GM12872 (cell line): Measurements from ENCODE around the gene CHRDL1.

Experiments used
- TF ChIP-seq, protein P1 (sequence below): IDR thresholded peaks from 3 replicates; pipeline ENCODE4 v1.5.1; 2011; ENCODE audit warnings: low read depth, mild to moderate bottlenecking, low read length, moderate library complexity; ENCODE audit not compliant: insufficient read depth

CHRDL1 gene

DNA sequence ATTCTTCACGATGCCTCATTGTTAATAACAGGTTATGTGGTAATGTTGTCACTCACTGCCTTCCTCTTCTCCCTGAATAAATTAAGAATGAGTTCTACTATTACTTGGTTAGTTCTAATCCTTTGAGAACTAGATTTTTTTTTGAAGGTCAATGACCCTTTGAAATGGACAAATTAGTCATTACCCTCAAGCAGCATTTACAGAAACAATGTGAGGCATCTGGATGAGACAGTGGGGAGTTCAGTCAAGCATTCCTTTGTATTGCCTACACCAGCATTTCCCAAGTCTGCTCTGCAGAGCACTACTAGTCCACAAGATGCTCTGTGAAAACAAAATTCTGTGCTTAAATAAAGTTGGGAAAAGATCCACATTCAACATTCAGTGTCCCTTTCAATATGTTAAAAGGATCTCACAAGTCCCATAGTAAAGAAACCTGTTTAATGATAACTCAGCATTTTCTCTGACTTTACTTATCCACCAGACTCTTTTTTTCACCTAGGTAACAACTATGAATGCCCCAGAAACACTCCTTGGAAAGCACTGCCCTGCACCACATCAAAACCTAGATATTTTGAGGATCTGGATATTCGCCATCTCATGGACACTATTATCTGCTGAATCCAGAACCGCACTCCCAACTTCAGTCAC, 60.6 kb downstream of the CHRDL1 start:
- TF ChIP-seq, protein P1, sequence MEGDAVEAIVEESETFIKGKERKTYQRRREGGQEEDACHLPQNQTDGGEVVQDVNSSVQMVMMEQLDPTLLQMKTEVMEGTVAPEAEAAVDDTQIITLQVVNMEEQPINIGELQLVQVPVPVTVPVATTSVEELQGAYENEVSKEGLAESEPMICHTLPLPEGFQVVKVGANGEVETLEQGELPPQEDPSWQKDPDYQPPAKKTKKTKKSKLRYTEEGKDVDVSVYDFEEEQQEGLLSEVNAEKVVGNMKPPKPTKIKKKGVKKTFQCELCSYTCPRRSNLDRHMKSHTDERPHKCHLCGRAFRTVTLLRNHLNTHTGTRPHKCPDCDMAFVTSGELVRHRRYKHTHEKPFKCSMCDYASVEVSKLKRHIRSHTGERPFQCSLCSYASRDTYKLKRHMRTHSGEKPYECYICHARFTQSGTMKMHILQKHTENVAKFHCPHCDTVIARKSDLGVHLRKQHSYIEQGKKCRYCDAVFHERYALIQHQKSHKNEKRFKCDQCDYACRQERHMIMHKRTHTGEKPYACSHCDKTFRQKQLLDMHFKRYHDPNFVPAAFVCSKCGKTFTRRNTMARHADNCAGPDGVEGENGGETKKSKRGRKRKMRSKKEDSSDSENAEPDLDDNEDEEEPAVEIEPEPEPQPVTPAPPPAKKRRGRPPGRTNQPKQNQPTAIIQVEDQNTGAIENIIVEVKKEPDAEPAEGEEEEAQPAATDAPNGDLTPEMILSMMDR: no peak

- TF ChIP-seq, protein P1: no peak
Observed at GRCh38 chrX:110734271-110734670, 61.3 kb downstream of the CHRDL1 start.

DNA sequence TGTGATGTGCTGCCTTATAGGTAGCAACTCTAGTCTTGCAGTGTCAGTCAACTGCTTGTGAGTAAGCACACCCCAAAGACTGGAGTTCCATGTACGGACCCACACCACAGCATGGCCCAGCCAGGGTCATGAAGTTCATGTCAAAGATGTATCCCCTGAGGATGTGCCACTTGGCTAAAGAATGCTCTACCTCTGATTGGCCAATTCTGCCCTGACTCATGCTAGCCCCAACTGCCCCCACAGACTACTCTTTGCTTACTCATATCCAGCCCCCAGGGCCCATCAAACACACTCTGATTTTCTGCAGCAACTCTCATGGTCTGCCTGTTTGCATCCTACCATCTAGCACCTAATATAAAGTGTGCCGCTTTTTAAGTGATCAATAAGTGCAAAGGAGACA, 62.5 kb downstream of the CHRDL1 start:
- TF ChIP-seq, protein P1: no peak

- TF ChIP-seq, protein P1: no peak
Observed at GRCh38 chrX:110732266-110732665, 63.4 kb downstream of the CHRDL1 start.

GRCh38 chrX:110723844-110724243, 71.8 kb downstream of the CHRDL1 start:
- TF ChIP-seq, protein P1: no peak

- TF ChIP-seq, protein P1: no peak
Observed at GRCh38 chrX:110722135-110722534, 73.5 kb downstream of the CHRDL1 start.

- TF ChIP-seq, protein P1: no peak
Observed at GRCh38 chrX:110713666-110714065, 82.0 kb downstream of the CHRDL1 start.
